Lung (tissue), 12 donors: Measurements from ENCODE around the gene NCBP1. TPM values are rescaled to one million over a fixed set of nuclear protein-coding genes. Genes with fewer than 3 reads are reported as not detected.

Source experiments
- ATAC-seq: fragments of 200-7000 bp; cut with Tn5 transposase; one replicate; pipeline ENCODE4 v1.9.1; 2020; ENCODE audit warnings: moderate number of reproducible peaks; ENCODE audit not compliant: insufficient read depth, low FRiP score
- DNase-seq, 3 donors: peaks; one replicate each; pipeline ENCODE4 v3.0.0-alpha.2; 2013 to 2017
- H3K27ac ChIP-seq, 2 donors: one replicate each; pipeline ENCODE4 v1.5.1; 2013; ENCODE audit warnings: mild to moderate bottlenecking in 2 of 2, moderate library complexity in 2 of 2, control low read depth in 1 of 2, inconsistent platforms in 1 of 2, low read depth in 1 of 2, low read length in 1 of 2
- H3K27me3 ChIP-seq, 3 donors: one replicate each; pipeline ENCODE4 v1.5.1; 2013; ENCODE audit warnings: low read length in 2 of 3; ENCODE audit not compliant: control insufficient read depth in 3 of 3, insufficient read depth in 3 of 3
- H3K36me3 ChIP-seq, 4 donors: one replicate each; pipeline ENCODE4 v1.5.1; 2013; ENCODE audit warnings: low read length in 4 of 4, mild to moderate bottlenecking in 1 of 4, moderate library complexity in 1 of 4; ENCODE audit not compliant: control insufficient read depth in 4 of 4, insufficient read depth in 4 of 4
- H3K4me1 ChIP-seq, 5 donors: one replicate each; pipeline ENCODE4 v1.5.1; 2013; ENCODE audit warnings: low read length in 5 of 5, mild to moderate bottlenecking in 2 of 5, moderate library complexity in 1 of 5; ENCODE audit not compliant: control insufficient read depth in 5 of 5, insufficient read depth in 5 of 5
- H3K4me3 ChIP-seq: one replicate; pipeline ENCODE4 v1.5.1; 2013; ENCODE audit warnings: mild to moderate bottlenecking, control low read depth, moderate library complexity
- H3K9ac ChIP-seq, 2 donors: one replicate each; pipeline ENCODE4 v1.5.1; 2013; ENCODE audit warnings: low read length in 2 of 2, control low read depth in 1 of 2; ENCODE audit not compliant: insufficient read depth in 1 of 2
- H3K9me3 ChIP-seq, 4 donors: one replicate each; pipeline ENCODE4 v1.5.1; 2013; ENCODE audit warnings: low read length in 3 of 4, mild to moderate bottlenecking in 1 of 4, moderate library complexity in 1 of 4; ENCODE audit not compliant: control insufficient read depth in 4 of 4, insufficient read depth in 3 of 4
- WGBS, 2 donors: extraction: QIAGEN DNeasy Blood & Tissue Kit; methylation state at CpG; one replicate each; pipeline ENCODE4 v1.1.7; 2013; 5-methylcytosine and 5-hydroxymethylcytosine counted together
- polyA plus RNA-seq, 2 donors: library from polyadenylated mRNA; stranded (reverse); fragments of 200-250 nt; gene quantifications; one replicate each; pipeline ENCODE4 v1.2.1, GENCODE V29; 2013
- total RNA-seq, 2 donors: library from RNA; depleted of rRNA in 1 of 2; stranded (reverse); fragments of >200 nt in 1 of 2; gene quantifications; one replicate each; pipeline ENCODE4 v1.2.1, GENCODE V29; 2014 to 2021
- TF ChIP-seq, protein P1 (sequence below): IDR thresholded peaks from 2 replicates; pipeline ENCODE4 v1.5.1; 2012; ENCODE audit warnings: mild to moderate bottlenecking; ENCODE audit errors: control extremely low read depth, extremely low read depth
- donor health status: control.
- donor health status: control.
- donor health status: Bipolar disorder and iron deficiency.
- donor health status: healthy.
- donor health status: DM: yes; HTN: yes; CAD: no.

Gene NCBP1
- total and polyA plus RNA-seq, 4 donors, result 6.5 to 30.0 (median 18.1) TPM

DNA sequence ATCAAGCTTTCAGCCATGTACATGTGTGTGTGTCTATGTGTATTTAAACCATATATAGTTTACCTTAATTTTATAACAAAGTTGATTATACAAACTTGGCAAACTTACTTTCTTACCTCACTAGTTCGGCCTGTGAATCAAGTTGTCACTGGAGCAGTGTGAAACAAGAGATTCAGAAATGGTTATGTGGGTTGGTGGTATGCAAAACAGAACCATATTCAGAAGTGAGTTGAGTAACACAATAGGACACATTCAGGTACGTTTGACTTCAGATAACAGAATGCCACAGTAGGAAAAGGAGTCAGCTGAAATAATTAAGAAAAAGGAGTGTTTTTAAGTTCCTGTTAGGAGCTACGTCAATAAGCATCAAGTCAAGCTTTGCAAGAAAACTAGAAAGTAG is 42.0 kb downstream of the NCBP1 start:
- no peak overlapping the region for H3K4me3 ChIP-seq
- DNase-seq, result no peak
- no peak for ATAC-seq
- 79 to 80% methylated on average over 3 of the region's 3 CpGs for WGBS, 2 donors
- peaks cover 17 to 40% (median 31%) of the 10 kb centered on the region in 4 donors for H3K36me3 ChIP-seq
- no peak overlapping the region for H3K27ac ChIP-seq
- H3K4me1 ChIP-seq, result peaks cover 0 to 2% (median 0%) of the 10 kb centered on the region in 5 donors
- no peaks in the 10 kb centered on the region for H3K9me3 ChIP-seq
- H3K27me3 ChIP-seq, result no peaks in the 10 kb centered on the region
- TF ChIP-seq, protein P1, sequence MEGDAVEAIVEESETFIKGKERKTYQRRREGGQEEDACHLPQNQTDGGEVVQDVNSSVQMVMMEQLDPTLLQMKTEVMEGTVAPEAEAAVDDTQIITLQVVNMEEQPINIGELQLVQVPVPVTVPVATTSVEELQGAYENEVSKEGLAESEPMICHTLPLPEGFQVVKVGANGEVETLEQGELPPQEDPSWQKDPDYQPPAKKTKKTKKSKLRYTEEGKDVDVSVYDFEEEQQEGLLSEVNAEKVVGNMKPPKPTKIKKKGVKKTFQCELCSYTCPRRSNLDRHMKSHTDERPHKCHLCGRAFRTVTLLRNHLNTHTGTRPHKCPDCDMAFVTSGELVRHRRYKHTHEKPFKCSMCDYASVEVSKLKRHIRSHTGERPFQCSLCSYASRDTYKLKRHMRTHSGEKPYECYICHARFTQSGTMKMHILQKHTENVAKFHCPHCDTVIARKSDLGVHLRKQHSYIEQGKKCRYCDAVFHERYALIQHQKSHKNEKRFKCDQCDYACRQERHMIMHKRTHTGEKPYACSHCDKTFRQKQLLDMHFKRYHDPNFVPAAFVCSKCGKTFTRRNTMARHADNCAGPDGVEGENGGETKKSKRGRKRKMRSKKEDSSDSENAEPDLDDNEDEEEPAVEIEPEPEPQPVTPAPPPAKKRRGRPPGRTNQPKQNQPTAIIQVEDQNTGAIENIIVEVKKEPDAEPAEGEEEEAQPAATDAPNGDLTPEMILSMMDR, result no peak
- no peak overlapping the region for H3K9ac ChIP-seq

DNA sequence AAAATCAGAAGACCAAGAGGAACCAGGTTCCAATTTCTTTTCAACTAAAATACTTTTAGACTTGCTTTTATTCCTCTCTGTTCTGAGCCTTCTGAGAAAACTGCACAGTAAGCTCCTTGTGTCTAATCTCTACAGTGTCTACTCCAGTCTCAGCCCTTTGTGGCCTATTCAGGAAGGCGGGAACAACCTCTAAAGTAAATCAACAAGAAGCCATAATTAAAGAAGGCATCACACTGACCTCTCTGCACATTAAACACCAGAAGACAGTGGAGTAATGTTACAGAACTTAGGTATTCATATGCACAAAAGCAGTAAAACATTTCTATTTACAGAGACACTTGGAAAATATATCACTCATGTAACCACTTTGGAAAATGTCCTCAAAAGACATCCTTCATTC is 48.6 kb downstream of the NCBP1 start:
- H3K27me3 ChIP-seq, result no peaks in the 10 kb centered on the region
- H3K9me3 ChIP-seq, result no peaks in the 10 kb centered on the region
- H3K36me3 ChIP-seq, result peaks cover 9 to 31% (median 24%) of the 10 kb centered on the region in 4 donors
- H3K4me1 ChIP-seq, result no peaks in the 10 kb centered on the region
- H3K4me3 ChIP-seq, result no peak overlapping the region
- ATAC-seq (no peak), DNase-seq (no peak)
- H3K9ac ChIP-seq, result no peak overlapping the region
- no peak overlapping the region for H3K27ac ChIP-seq
- TF ChIP-seq, protein P1, result no peak
- 95 to 100% methylated on average over 1 of the region's 1 CpG for WGBS, 2 donors

DNA sequence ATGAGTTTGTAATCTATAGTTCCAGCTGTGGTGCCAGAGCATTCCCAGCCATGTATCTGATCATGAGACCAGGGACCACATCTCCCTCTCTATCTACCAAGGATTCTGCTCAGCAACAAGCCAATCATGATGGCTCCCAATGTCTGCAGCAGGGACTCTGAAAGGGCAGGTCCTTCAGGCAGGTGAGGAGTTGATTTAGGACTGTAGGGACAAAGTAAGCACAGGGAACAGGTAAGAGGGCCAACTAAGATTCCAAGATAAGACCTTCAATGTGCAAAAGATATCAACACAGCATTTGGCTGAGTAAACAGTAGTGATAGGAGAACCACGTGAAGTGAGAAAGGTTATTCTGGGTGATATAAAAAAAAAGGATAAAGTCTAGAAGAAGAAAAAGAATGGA is 55.0 kb downstream of the NCBP1 start:
- no peak for ATAC-seq
- H3K36me3 ChIP-seq, result peaks cover 11 to 35% (median 23%) of the 10 kb centered on the region in 4 donors
- H3K4me1 ChIP-seq, result no peaks in the 10 kb centered on the region
- H3K9me3 ChIP-seq, result no peaks in the 10 kb centered on the region
- no peak for DNase-seq
- no peaks in the 10 kb centered on the region for H3K27me3 ChIP-seq
- TF ChIP-seq, protein P1, result no peak
- 71 to 79% methylated on average over 1 of the region's 1 CpG for WGBS, 2 donors
- no peak overlapping the region for H3K4me3 ChIP-seq
- no peak overlapping the region for H3K27ac ChIP-seq
- H3K9ac ChIP-seq, result no peak overlapping the region

DNA sequence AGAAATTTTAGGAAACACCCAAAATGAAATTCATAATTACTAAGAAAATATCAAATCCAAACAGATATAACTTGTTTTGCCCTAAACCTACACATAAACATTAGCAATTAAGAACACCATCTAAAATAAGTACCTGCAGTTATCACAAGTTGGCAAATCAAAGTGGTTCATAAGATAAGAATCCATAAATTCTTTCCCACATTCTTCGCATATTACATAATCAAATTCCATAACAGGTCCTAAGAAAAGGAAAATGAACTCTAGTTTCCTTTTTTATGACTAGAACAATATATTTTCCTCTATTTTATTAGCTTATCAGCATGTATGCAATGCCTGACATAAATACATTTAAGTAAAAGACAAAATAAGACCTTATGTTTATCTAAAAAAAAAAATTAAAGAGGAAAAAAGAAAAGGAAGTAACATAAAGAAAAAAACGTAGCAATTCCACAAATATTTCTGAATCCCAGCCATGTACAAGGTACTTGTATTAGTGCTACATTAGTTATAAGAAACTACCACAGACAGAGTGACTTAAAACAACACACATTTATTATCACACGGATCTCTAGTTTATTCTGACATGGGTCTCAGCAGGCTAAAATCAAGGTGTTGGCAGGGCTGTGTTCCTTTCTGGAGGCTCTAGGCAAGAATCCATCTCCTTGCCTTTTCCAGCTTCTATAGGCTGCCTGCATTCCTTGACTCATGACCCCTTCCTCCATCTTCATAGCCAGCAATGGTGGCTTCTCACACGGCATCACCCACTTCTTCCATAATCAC is 56.0 kb downstream of the NCBP1 start:
- no peak overlapping the region for H3K4me3 ChIP-seq
- peaks cover 8 to 27% (median 16%) of the 10 kb centered on the region in 4 donors for H3K36me3 ChIP-seq
- TF ChIP-seq, protein P1, result no peak
- WGBS, 2 donors, result 51 to 66% methylated on average over 4 of the region's 4 CpGs
- H3K27ac ChIP-seq, result no peak overlapping the region
- DNase-seq, result no peak
- peaks cover 0 to 2% (median 0%) of the 10 kb centered on the region in 5 donors for H3K4me1 ChIP-seq
- no peak for ATAC-seq
- H3K9me3 ChIP-seq, result no peaks in the 10 kb centered on the region
- no peaks in the 10 kb centered on the region for H3K27me3 ChIP-seq
- H3K9ac ChIP-seq, result no peak overlapping the region
